Activated CD4-positive, alpha-beta T cell treated with anti-CD3 and anti-CD28 coated beads for 48 hours (primary cell): ENCODE measurements around the gene DND1.
"Not testable (repeated sequence)": the region's sequence is repeated elsewhere in the genome, so short reads cannot be mapped to it uniquely, and the experiment has no call there.

Source experiments
- DNase-seq: peaks from one replicate; pipeline ENCODE4 v3.0.0-alpha.2; 2020

DND1 gene

DNA sequence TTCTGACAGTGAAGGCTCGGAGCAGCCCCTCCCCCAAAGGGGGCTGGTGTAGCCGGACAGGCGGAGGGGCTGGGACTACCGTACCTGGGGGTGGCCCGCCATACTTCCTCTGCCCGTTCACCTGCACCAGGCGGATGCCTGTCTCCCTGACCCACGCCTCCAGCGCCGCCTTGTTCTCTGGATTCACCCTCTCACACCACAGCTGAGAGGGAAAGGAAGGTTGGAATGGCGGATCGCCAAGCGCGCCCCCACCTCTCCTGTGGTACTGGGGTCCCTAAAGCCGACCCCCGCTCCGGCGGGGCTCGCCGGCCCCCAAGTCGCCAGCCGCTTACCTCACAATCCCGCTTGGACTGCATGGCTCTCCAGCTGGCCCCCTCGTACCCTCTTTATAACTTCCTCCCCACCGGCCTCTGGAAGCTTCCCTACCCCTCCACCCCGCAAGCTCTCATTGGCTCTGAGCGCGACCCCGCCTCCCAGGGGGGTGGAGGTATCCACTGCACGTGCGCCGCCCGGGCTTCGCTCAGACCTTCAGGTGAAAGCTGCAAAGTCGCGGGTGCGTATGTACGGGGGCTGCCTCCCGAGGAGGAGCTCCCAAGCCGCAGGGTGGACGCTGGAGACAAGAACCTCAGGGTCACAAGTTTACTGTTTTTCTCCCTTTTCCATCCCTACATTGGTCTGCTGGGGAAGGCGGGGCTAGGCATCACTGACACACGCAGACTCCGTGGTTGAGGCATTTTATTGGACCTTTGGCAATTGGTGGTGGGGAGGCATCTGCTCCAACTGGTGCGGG is at the start of gene DND1:
DND1 (minus strand) TSS at position 390 of the 790 bp plus-strand sequence; CDS start at position 356, 34 bp downstream.
- DNase-seq: no peak

GRCh38 chr5:140721395-140721794 is 48.0 kb upstream of the DND1 start:
- DNase-seq: not testable (repeated sequence)

DNA sequence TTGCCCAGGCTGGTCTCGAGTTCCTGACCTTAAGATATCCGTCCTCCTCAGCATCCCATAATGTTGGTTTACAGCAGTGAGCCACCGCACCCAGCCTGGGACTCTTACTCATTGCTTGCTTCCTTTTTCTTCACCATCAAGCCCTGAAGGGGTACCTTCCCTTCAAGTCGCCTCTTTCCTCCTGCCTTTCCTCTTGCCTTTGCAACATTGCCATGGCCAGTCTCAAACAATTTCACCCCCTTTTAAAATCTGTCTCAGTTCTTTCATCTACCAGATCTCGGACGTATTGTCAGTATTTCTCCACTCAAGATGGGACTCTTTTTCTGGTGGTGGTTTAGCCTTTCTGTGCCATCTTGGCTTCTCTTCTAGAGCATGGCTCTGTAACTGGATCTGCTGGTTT is 47.4 kb upstream of the DND1 start:
- not testable (repeated sequence) for DNase-seq

- no peak for DNase-seq
Observed at GRCh38 chr5:140718266-140718592, 44.9 kb upstream of the DND1 start.

GRCh38 chr5:140716238-140716637 is 42.9 kb upstream of the DND1 start:
- DNase-seq: not testable (repeated sequence)

DNA sequence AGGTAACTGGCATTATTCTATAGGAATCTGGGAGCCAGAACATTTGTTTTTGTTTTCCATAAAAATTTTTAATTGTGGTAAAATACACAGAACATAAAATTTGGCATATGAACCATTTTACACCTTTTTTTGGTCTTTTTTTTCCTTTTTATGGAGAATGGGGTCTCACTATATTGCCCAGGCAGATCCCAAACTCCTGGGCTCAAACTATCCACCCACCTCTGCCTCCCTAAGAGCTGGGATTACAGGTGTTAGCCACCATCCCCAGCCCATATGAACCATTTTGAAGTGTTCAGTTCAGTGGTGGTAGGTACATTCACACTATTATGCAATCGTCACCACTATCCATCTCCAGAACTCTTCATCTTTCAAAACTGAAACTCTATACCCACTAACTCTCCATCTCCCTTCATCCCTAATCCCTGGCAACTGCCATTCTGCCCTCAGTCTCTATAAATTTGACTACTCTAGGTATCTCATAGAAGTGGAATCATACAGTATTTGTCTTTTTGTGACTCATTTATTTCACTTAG is 40.3 kb upstream of the DND1 start:
- no peak for DNase-seq

GRCh38 chr5:140711794-140712193 is 38.4 kb upstream of the DND1 start:
- DNase-seq: no peak

- DNase-seq: peak; percentile 94
Observed at GRCh38 chr5:140710899-140711552, 37.6 kb upstream of the DND1 start.

GRCh38 chr5:140708787-140709186 is 35.4 kb upstream of the DND1 start:
- DNase-seq: not testable (repeated sequence)

GRCh38 chr5:140707812-140708211 is 34.4 kb upstream of the DND1 start:
- no peak for DNase-seq

- peak; percentile 95 for DNase-seq
Observed at GRCh38 chr5:140700177-140701144, 27.1 kb upstream of the DND1 start, which contains the start of gene ZMAT2. Gene ZMAT2, plus strand, starts transcription at chr5:140700447. Its CDS starts 14 bp downstream, at chr5:140700461.

GRCh38 chr5:140696891-140697492 is 23.6 kb upstream of the DND1 start:
- DNase-seq: no peak

GRCh38 chr5:140694276-140694675 is 20.9 kb upstream of the DND1 start:
- DNase-seq: no peak

- peak; percentile 91 for DNase-seq
Observed at GRCh38 chr5:140690941-140691924, 17.9 kb upstream of the DND1 start, which contains the start of the genes HARS1 and HARS2. Gene HARS1, minus strand, starts transcription at chr5:140691370. Its CDS starts 66 bp downstream, at chr5:140691304. Gene HARS2, plus strand, starts transcription at chr5:140691455. Its CDS starts 194 bp downstream, at chr5:140691649.

GRCh38 chr5:140690376-140690932 is 17.1 kb upstream of the DND1 start:
- DNase-seq: no peak

- DNase-seq: no peak
Observed at GRCh38 chr5:140678993-140679392, 5.6 kb upstream of the DND1 start.

DNA sequence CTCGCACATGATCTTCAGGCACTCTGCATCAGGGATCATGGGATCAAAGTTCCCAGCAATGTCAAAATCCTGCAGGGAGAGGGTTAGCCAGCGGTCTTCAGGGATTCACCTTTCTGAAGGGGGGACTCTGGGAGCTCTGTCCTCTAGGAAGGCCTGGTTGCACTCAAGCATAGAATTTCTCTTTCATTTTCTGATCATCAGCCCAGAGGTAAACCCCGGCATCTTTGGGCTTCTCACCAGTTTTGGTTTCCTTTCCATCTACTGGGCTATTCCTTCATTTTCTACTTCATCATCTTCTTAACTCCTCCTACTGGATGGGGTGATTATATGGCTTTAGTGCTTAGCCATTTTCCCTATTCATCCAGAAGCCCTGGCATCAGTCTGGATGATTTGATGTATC is 4.6 kb upstream of the DND1 start:
- no peak for DNase-seq

DNA sequence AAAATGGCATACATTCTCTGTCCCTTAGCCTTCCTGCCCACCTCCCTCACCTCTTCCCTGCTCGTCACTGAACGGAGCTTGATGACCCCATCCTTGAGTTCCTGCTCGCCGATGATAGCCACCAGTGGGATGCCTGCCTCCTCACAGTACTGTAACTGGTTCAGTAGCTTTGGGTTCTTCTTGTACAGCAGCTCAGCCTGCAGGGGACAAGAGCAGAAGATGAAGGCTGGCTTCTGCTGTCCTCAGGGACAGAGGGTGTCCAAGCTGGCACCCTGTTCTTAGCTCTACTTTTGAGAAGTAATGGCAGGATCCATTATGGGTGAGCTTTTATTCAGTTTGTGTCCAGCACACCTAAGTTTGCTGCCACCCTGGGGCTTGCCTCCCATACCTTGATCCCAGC is 1.3 kb upstream of the DND1 start:
- DNase-seq: no peak

- DNase-seq: no peak
Observed at GRCh38 chr5:140674211-140674610, 835 bp upstream of the DND1 start.

- DNase-seq: no peak
Observed at GRCh38 chr5:140672455-140673186, 755 bp downstream of the DND1 start.
